ENCODE results near the gene ADAT1.

GRCh38 chr16:75616521-75617010 is 6.5 kb downstream of the ADAT1 start:
- TF ChIP-seq, protein P1, sequence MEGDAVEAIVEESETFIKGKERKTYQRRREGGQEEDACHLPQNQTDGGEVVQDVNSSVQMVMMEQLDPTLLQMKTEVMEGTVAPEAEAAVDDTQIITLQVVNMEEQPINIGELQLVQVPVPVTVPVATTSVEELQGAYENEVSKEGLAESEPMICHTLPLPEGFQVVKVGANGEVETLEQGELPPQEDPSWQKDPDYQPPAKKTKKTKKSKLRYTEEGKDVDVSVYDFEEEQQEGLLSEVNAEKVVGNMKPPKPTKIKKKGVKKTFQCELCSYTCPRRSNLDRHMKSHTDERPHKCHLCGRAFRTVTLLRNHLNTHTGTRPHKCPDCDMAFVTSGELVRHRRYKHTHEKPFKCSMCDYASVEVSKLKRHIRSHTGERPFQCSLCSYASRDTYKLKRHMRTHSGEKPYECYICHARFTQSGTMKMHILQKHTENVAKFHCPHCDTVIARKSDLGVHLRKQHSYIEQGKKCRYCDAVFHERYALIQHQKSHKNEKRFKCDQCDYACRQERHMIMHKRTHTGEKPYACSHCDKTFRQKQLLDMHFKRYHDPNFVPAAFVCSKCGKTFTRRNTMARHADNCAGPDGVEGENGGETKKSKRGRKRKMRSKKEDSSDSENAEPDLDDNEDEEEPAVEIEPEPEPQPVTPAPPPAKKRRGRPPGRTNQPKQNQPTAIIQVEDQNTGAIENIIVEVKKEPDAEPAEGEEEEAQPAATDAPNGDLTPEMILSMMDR (IDR thresholded peaks at IDR 0.05; ENCODE audit: borderline replicate concordance, extremely low read depth, low read length, poor library complexity, severe bottlenecking): no peak
- no peak for TF ChIP-seq EZH2 (IDR thresholded peaks at IDR 0.05; ENCODE audit: borderline replicate concordance, low read depth, low read length, severe bottlenecking)

All from DND-41 (cell line).